Epithelial cell of proximal tubule (primary cell): ENCODE data around the gene NRSN2. TPM values are rescaled to one million over a fixed set of nuclear protein-coding genes. Genes with fewer than 3 reads are reported as not detected.
"Not testable (repeated sequence)": the region's sequence is repeated elsewhere in the genome, so short reads cannot be mapped to it uniquely, and the experiment has no call there.

Experiments used
- DNase-seq: peaks from one replicate; pipeline ENCODE4 v3.0.0-alpha.2; 2011; ENCODE audit warnings: low read depth
- H3K4me3 ChIP-seq: 2 replicates; pipeline ENCODE4 v1.5.1; 2011; ENCODE audit warnings: low read depth, mild to moderate bottlenecking, low read length
- total RNA-seq: library from RNA; depleted of rRNA; stranded (reverse); fragments of >200 nt; gene quantifications from 2 replicates; pipeline ENCODE4 v1.2.3, GENCODE V29; 2015
- TF ChIP-seq, protein P1 (sequence below): conservative IDR thresholded peaks from 2 replicates; pipeline ENCODE4 v1.5.1; 2012; ENCODE audit warnings: low read depth, mild to moderate bottlenecking, low read length

The NRSN2 gene
- total RNA-seq, 1 donor from 2014 or later = 52.4 TPM

- no peak for DNase-seq
- H3K4me3 ChIP-seq = no peak overlapping the region
- TF ChIP-seq, protein P1, sequence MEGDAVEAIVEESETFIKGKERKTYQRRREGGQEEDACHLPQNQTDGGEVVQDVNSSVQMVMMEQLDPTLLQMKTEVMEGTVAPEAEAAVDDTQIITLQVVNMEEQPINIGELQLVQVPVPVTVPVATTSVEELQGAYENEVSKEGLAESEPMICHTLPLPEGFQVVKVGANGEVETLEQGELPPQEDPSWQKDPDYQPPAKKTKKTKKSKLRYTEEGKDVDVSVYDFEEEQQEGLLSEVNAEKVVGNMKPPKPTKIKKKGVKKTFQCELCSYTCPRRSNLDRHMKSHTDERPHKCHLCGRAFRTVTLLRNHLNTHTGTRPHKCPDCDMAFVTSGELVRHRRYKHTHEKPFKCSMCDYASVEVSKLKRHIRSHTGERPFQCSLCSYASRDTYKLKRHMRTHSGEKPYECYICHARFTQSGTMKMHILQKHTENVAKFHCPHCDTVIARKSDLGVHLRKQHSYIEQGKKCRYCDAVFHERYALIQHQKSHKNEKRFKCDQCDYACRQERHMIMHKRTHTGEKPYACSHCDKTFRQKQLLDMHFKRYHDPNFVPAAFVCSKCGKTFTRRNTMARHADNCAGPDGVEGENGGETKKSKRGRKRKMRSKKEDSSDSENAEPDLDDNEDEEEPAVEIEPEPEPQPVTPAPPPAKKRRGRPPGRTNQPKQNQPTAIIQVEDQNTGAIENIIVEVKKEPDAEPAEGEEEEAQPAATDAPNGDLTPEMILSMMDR = no peak
These were observed 26.4 kb downstream of the NRSN2 start for GRCh38 chr20:373171-373890.

- no peak for DNase-seq
- no peak overlapping the region for H3K4me3 ChIP-seq
- TF ChIP-seq, protein P1 = no peak
These were observed 28.5 kb downstream of the NRSN2 start for GRCh38 chr20:375265-375889.

GRCh38 chr20:376089-376488 lies 29.2 kb downstream of the NRSN2 start:
- DNase-seq = no peak
- no peak overlapping the region for H3K4me3 ChIP-seq
- TF ChIP-seq, protein P1 = no peak

DNA sequence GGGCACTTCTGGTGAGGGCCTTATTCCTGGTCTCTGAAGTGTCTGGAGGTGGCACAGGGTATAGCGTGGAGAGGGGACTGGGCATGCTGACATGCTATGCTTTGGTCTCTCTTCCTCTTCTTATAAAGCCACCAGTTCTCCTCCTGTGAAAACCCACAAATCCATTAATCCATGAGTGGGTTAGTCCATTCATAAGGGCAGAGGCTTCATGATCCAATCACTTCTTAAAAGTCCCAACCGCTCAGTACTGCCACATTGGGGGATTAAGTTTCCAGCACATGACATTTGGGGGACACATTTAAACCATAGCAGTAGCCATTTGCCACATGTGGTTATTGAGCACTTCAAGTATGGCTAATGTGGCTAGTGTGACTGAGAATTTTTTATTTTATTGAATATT lies 29.8 kb downstream of the NRSN2 start:
- H3K4me3 ChIP-seq = no peak overlapping the region
- DNase-seq = no peak
- TF ChIP-seq, protein P1 = no peak

GRCh38 chr20:377578-377977 lies 30.7 kb downstream of the NRSN2 start:
- DNase-seq = not testable (repeated sequence)

GRCh38 chr20:378961-379336 lies 32.0 kb downstream of the NRSN2 start:
- TF ChIP-seq, protein P1 = no peak
- no peak for DNase-seq
- H3K4me3 ChIP-seq = no peak overlapping the region

More at GRCh38 chr20:377578-377977, 30.7 kb downstream of the NRSN2 start:
- H3K4me3 ChIP-seq = not testable (repeated sequence)

GRCh38 chr20:380763-381580 lies 34.1 kb downstream of the NRSN2 start:
- TF ChIP-seq, protein P1 = peak; percentile 18
- peak overlapping the region; percentile 85 for H3K4me3 ChIP-seq
- DNase-seq = no peak
